GM12801 (cell line): ENCODE results near the gene FBXO28.

Experiments used
- CTCF ChIP-seq: IDR thresholded peaks from one replicate; pipeline ENCODE4 v1.5.1; 2011; ENCODE audit warnings: control low read depth; ENCODE audit not compliant: insufficient read length; ENCODE audit errors: extremely low read depth

The FBXO28 gene

DNA sequence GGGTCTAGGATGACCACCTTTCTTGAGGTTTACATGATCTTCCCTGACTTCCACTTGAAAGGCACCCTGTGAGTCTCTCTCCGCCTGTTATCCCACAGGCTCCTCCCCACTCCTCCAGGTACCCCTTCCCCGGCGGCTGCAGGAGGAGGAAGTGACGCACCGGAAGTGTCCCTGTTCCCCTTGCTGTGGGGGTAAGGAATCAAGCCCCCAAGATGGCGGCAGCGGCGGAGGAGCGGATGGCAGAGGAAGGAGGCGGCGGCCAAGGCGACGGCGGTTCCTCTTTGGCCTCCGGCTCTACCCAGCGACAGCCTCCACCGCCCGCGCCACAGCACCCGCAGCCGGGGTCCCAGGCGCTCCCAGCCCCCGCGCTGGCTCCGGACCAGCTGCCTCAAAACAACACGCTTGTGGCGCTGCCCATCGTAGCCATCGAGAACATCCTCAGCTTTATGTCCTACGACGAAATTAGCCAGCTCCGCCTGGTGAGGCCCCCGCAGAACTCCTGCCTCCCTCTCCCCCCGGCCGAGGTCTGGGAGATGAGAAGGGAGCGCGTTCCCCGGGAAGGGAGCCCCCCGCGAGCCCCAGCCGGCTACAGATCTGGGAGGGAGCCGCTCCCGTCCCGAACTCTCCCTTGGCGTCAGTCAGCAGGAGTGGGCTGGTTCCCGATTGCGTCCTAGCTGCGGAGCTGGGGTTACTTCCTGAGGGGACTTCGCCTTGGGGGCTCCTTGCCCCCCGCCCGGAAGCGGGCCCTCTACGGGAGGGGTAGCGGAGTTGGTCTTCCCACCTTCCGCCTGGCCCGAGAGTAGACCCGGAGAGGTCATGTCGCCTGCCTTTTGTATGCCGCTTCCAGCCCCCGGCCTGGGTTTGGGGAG is at the start of gene FBXO28:
FBXO28 (plus strand) TSS at position 194 of the 869 bp plus-strand sequence; CDS start at position 213, 19 bp downstream.
- no peak for TF ChIP-seq CTCF

DNA sequence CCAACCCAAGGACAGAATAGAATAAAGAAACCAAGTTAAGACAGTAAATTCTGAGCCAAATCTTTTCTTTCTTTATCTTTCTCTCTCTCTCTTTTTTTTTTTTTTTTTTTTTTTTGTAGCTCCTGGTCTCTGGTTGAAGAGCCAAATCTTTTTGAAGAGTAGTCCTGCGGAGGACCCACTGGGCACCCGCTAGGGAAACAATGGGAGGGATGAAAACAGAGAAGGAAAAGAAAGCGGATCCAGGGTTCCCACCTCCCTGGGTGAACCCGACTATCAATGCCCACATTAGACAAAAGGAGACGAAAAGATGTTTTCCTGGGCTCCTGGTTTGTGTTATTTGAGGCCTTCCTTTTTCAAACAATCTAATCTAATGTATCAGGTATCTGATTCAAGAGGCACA is 49.8 kb upstream of the FBXO28 start:
- no peak for TF ChIP-seq CTCF

- no peak for TF ChIP-seq CTCF
Measured at GRCh38 chr1:224065455-224065854, 48.5 kb upstream of the FBXO28 start.

DNA sequence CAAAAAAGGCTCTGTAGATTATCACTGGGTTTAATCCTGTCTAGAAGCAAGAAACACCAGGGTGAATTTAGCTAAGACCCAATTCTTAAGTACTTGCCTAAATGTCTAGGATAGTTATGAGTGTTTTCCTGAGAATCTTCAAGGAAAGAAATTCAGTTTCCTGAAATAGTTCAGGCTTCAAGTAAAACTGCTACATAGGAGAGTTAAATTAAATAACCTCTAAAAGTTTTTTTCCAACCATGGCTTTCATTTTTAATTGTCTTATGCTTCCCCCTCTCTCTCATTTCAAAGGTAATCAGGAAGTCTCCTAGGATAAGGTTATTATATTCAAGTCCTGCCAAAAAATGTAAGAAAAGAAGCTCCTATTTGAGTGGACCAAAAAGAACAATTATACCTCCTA is 46.7 kb upstream of the FBXO28 start:
- no peak for TF ChIP-seq CTCF

GRCh38 chr1:224067621-224068457 is 46.1 kb upstream of the FBXO28 start:
- no peak for TF ChIP-seq CTCF

DNA sequence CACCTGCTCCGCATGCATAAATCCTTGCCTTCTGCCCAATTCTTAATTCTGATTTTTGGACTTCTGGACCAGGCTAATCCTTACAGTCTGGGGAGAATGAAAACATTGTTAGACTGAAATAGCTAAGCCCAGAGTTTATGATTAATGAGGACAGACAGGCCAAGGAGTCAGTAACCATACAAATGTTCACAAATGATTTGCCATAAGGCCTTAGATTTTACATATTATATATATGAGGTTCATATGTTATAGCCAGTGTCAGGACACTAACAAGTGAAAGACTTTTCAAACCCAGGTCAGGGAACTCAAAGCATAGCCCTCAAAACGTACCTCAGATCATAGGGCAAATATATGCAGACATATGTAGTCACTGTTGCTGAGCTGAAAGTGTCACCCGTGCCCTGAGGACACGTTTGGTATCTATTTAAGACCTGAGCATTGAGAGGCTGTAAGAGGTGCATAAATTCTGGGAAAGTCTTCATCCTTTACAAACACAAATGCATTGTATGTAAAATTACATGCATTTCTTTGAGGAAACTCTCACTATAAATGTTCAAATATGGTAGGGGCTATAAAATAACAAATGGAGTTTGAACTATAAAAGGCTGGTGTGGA is 45.3 kb upstream of the FBXO28 start:
- TF ChIP-seq CTCF, result no peak

- TF ChIP-seq CTCF, result no peak
Measured at GRCh38 chr1:224069138-224069537, 44.8 kb upstream of the FBXO28 start.
